GM18498 (cell line): Measurements from ENCODE around the gene ATP8A1.
A peak's percentile ranks its signal among the peaks of the same experiment; 100 is the strongest.

ENCODE experiments used
- ATAC-seq: cut with Tn5 transposase; IDR thresholded peaks from one replicate; pipeline ENCODE4 v1.9.1; 2021; ENCODE audit warnings: mild to moderate bottlenecking, moderate library complexity; ENCODE audit not compliant: unreplicated experiment

ATP8A1 gene

GRCh38 chr4:42627885-42628646 is 28.8 kb downstream of the ATP8A1 start:
- peak; percentile 94 for ATAC-seq

- ATAC-seq: no peak
These were observed 30.2 kb downstream of the ATP8A1 start for GRCh38 chr4:42626629-42627146.

GRCh38 chr4:42625329-42625728 is 31.6 kb downstream of the ATP8A1 start:
- no peak for ATAC-seq

- ATAC-seq: no peak
These were observed 32.4 kb downstream of the ATP8A1 start for GRCh38 chr4:42624551-42624950.

GRCh38 chr4:42618023-42618422 is 38.9 kb downstream of the ATP8A1 start:
- ATAC-seq: no peak

GRCh38 chr4:42617030-42617429 is 39.9 kb downstream of the ATP8A1 start:
- no peak for ATAC-seq

GRCh38 chr4:42616572-42616971 is 40.3 kb downstream of the ATP8A1 start:
- ATAC-seq: no peak

- ATAC-seq: no peak
These were observed 41.7 kb downstream of the ATP8A1 start for GRCh38 chr4:42615131-42615763.

- ATAC-seq: no peak
These were observed 44.0 kb downstream of the ATP8A1 start for GRCh38 chr4:42612898-42613297.

GRCh38 chr4:42610941-42611340 is 46.0 kb downstream of the ATP8A1 start:
- ATAC-seq: no peak

- no peak for ATAC-seq
These were observed 47.9 kb downstream of the ATP8A1 start for GRCh38 chr4:42609051-42609450.

GRCh38 chr4:42608551-42608950 is 48.4 kb downstream of the ATP8A1 start:
- no peak for ATAC-seq

GRCh38 chr4:42607011-42607726 is 49.7 kb downstream of the ATP8A1 start:
- no peak for ATAC-seq

- ATAC-seq: no peak
These were observed 51.6 kb downstream of the ATP8A1 start for GRCh38 chr4:42605264-42605663.

GRCh38 chr4:42603862-42604261 is 53.0 kb downstream of the ATP8A1 start:
- ATAC-seq: no peak

- ATAC-seq: peak; percentile 66
These were observed 56.3 kb downstream of the ATP8A1 start for GRCh38 chr4:42600578-42600977.

- peak; percentile 75 for ATAC-seq
These were observed 60.0 kb downstream of the ATP8A1 start for GRCh38 chr4:42596918-42597317.

GRCh38 chr4:42594888-42595287 is 62.0 kb downstream of the ATP8A1 start:
- no peak for ATAC-seq

- no peak for ATAC-seq
These were observed 68.0 kb downstream of the ATP8A1 start for GRCh38 chr4:42588909-42589308.

GRCh38 chr4:42586775-42587174 is 70.1 kb downstream of the ATP8A1 start:
- no peak for ATAC-seq

- ATAC-seq: no peak
These were observed 77.0 kb downstream of the ATP8A1 start for GRCh38 chr4:42579903-42580302.

GRCh38 chr4:42578187-42578586 is 78.7 kb downstream of the ATP8A1 start:
- no peak for ATAC-seq
